Bronchial epithelial cell (primary cell): ENCODE results near the gene TMEM267. TPM values are rescaled to one million over a fixed set of nuclear protein-coding genes. Genes with fewer than 3 reads are reported as not detected.

Experiments used
- DNase-seq: peaks from one replicate; pipeline ENCODE4 v3.0.0-alpha.2; 2010; ENCODE audit warnings: low read depth
- FAIRE-seq: peaks from 2 replicates; lab custom pipeline; 2011; peaks lifted over from hg19 to GRCh38; lab: Jason Lieb, UNC
- H3K27me3 ChIP-seq: 2 replicates; pipeline ENCODE4 v1.5.1; 2011; ENCODE audit warnings: low read length; ENCODE audit not compliant: control insufficient read depth, insufficient read depth
- H3K36me3 ChIP-seq: 2 replicates; pipeline ENCODE4 v1.5.1; 2011; ENCODE audit warnings: low read length; ENCODE audit not compliant: control insufficient read depth, insufficient read depth
- H3K4me3 ChIP-seq: 2 replicates; pipeline ENCODE4 v1.5.1; 2011; ENCODE audit warnings: mild to moderate bottlenecking, low read depth, low read length, control low read depth
- total RNA-seq: library from RNA; depleted of rRNA; stranded (reverse); fragments of >200 nt; gene quantifications from 2 replicates; pipeline ENCODE4 v1.2.1, GENCODE V29; 2014
- TF ChIP-seq, protein P1 (sequence below): IDR thresholded peaks from 2 replicates; pipeline ENCODE4 v1.5.1; 2011; ENCODE audit warnings: mild to moderate bottlenecking, moderate library complexity, low read length, control low read depth, inconsistent platforms; ENCODE audit not compliant: insufficient read depth, severe bottlenecking

Gene TMEM267
- total RNA-seq, 1 donor from 2014 or later, result 12.4 TPM

DNA sequence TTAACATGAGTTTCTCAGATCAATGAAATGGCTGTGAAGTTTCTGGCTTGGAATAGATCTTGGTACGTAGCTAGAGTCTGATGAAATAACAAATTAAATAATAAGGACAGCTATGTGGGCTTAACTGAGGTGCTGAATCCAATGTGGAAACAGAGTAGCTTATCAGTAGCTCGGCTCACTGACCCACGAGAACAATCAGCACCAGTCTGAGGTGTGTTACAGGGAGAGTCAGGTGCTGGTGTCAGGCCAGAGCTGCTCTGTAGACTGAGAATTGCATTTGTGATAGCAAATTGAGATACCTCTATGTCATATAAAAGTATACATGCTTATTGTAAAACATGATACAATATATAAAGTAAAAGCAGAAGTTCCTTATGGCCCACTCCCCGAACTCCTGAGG, 50.3 kb downstream of the TMEM267 start:
- DNase-seq, result no peak
- no peak for FAIRE-seq
- H3K36me3 ChIP-seq, result no peaks in the 10 kb centered on the region
- no peak overlapping the region for H3K4me3 ChIP-seq
- TF ChIP-seq, protein P1, sequence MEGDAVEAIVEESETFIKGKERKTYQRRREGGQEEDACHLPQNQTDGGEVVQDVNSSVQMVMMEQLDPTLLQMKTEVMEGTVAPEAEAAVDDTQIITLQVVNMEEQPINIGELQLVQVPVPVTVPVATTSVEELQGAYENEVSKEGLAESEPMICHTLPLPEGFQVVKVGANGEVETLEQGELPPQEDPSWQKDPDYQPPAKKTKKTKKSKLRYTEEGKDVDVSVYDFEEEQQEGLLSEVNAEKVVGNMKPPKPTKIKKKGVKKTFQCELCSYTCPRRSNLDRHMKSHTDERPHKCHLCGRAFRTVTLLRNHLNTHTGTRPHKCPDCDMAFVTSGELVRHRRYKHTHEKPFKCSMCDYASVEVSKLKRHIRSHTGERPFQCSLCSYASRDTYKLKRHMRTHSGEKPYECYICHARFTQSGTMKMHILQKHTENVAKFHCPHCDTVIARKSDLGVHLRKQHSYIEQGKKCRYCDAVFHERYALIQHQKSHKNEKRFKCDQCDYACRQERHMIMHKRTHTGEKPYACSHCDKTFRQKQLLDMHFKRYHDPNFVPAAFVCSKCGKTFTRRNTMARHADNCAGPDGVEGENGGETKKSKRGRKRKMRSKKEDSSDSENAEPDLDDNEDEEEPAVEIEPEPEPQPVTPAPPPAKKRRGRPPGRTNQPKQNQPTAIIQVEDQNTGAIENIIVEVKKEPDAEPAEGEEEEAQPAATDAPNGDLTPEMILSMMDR, result no peak
- no peaks in the 10 kb centered on the region for H3K27me3 ChIP-seq

DNA sequence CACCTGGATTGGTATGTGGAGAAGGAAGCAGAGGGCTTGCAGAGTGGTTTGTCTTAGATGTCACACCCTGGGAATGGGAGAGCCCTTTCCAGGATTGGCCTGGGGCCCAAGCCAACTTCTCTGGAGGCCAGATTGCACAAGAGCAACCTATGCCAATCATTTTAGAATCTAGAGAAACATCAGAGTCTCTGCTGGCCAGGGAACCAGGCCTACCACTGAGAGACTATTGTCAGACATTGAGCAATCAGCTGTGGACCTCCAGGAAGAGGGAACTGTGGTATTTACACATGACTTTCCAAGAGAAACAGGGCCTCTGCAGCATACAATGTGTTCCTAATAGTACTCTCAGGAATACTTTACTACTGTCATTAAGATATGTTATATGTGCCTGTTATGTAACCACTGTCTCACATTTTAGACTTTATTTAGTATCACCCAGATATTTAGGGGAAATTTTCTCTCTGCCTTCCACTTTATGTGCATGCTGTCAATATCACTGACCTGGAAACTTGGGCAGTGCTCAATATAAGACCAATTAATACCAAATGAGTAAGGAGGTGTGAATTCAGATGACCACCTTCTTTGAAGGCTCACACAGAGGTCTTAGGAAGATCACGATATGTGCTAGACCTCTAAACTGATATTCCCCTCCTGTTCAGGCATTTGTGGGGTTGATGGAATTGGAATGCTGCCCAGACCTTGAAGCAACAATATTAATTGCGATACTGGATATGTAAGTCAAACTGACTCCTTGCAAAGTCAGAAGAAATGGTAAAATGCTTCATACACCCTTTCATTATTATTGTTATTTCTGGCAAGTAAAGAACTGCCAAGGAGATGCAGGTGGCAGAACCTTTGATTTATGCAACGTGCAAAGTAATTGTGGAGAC, 50.9 kb downstream of the TMEM267 start:
- no peaks in the 10 kb centered on the region for H3K27me3 ChIP-seq
- TF ChIP-seq, protein P1, result no peak
- peak; percentile 40 for FAIRE-seq
- DNase-seq, result peak; percentile 89
- H3K4me3 ChIP-seq, result no peak overlapping the region
- no peaks in the 10 kb centered on the region for H3K36me3 ChIP-seq

DNA sequence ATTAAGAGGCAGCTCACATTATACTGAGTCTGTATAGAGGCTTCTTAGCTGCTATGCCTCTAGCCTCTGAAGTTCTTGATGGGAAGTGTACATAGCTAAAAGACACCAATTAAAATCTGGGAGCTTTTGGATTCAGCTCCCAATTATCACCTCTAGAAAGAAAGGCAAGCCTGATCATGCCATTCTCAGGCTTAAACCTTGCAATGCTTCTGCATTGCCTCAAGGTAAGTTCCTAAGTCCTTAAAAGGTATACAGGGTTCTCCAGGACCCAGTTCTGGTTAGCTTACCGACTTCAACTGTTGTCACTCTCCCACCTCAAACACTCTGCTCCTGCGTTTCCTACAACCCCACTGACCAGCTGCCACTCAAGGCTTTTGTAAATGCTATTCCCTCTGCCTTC, 54.0 kb downstream of the TMEM267 start:
- TF ChIP-seq, protein P1, result no peak
- peak; percentile 77 for DNase-seq
- Histone ChIP-seq H3K27me3 (no peaks in the 10 kb centered on the region), H3K4me3 (no peak overlapping the region), H3K36me3 (no peaks in the 10 kb centered on the region)
- no peak for FAIRE-seq

DNA sequence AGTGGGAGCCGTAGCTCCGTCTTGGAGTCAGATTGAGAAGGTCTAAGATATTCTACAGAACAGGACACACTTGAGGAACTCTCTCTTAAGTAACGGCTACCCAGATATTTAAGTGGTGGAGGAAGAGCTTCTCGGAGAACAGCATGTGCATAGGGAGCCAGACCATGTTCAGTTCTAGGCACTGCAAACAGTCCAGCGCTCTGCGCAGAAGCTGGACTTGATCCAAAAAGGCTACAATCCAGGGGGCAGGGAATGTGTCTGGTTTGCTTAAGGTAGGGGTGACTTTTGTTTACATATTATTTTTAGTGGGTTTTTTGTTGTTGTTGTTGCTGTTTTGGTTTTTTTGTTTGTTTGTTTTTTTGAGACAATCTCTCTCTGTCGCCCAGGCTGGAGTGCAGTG, 54.6 kb downstream of the TMEM267 start:
- TF ChIP-seq, protein P1, result no peak
- H3K27me3 ChIP-seq, result no peaks in the 10 kb centered on the region
- no peaks in the 10 kb centered on the region for H3K36me3 ChIP-seq
- DNase-seq, result no peak
- H3K4me3 ChIP-seq, result no peak overlapping the region
- FAIRE-seq, result no peak

DNA sequence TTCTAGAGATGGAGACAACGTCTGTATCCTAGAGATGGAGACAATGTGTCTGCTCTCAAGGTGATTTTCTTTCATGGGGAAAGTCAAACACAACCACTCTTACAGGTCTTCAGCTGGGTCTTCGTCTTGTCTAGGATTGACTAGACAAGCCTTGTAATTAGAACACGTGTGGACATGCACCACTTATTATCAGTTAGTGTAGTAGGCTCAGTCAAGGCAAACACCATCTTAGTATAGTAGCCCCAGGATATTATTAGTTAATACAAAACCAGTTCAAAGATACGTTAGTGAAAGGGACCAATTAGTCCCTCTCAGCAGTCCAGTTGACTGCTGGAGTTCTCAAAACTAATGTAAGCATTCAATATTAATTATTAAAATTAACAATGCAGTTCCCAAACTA, 56.4 kb downstream of the TMEM267 start:
- Histone ChIP-seq H3K4me3 (no peak overlapping the region), H3K27me3 (no peaks in the 10 kb centered on the region), H3K36me3 (no peaks in the 10 kb centered on the region)
- peak; percentile 72 for DNase-seq
- FAIRE-seq, result no peak
- TF ChIP-seq, protein P1, result no peak
